Heart left ventricle (tissue), 13 donors: ENCODE results near the gene WLS.

Source experiments
- POLR2A ChIP-seq, 2 donors: fragments of 450-650 bp; IDR thresholded peaks; one replicate each; pipeline ENCODE4 v1.6.1; 2017; ENCODE audit warnings: antibody characterized with exemption in 2 of 2, mild to moderate bottlenecking in 2 of 2, moderate library complexity in 2 of 2
- TF ChIP-seq, protein P1 (sequence below), 12 donors: fragments of 200-600 bp; sonication (generic) in 4 of 12; IDR thresholded peaks; one replicate each; pipeline versions ENCODE4 v1.5.0 to v1.8.0; 2018 to 2022; ENCODE audit warnings: antibody characterized with exemption in 12 of 12, mild to moderate bottlenecking in 5 of 12
- donor health status: ischemic (EF 13 %, LVEDD 7.1; RV severe dilation, severe dysfunction).
- donor health status: DM: no; HTN: yes; CAD: no.
- donor health status: DM: no; HTN: no; CAD: no.
- donor health status: ischemic (EF 25% LVEDD 6.9; RV normal size, moderate dysfunction).
- donor health status: ischemic (EF 25% LVEDD 5.7; RV mildly dilated, moderate dysfunction).
- donor health status: ischemic (EF 35%, LVEDD 5.7; RV mildly dilated, moderate dysfunction).
- donor health status: nonischemic (EF 11% LVEDD 7.7; RV severe dilation, severe dysfunction).
- donor health status: DM: yes; HTN: yes; CAD: no.
- donor health status: PGD.
- donor health status: ischemic (EF 29% LVEDD 5.4; RV normal size, mild dysfunction).
- donor health status: nonischemic (EF 23%, LVEDD 6.1; RV moderate dilation, normal function).

DNA sequence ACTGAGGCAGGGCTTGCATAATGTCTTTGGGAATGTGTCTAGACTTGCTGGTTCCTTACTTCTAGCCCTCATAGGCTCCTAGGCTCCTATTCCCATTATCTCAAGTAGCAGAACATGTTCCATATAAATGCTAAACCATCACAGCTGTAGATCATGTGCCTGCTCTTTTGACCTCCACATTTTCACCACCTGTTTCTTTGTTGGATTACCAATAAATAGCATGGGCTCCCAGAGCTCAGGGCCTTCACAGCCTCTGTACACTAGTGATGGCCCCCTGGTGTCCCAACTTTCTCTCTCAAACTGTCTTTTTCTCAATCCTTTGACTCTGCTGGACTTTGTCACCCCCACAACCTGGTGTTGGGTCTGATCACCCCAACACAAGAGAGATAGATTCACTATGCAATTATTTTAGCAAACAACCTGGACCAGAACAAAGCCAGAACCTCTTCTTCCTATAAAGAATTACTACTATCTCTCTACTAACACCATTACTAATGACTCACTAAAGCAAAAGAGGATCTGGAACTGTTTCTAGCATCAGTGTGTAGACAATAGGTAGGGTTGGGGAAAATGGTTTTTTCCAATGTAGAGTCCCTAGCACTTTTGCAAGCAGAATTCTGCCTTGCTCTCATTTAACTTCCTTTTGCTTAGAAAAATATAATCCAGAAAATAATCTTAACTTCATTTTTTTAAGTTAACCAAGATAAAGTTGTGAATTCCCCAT lies 51.7 kb downstream of the WLS start:
- TF ChIP-seq, protein P1, sequence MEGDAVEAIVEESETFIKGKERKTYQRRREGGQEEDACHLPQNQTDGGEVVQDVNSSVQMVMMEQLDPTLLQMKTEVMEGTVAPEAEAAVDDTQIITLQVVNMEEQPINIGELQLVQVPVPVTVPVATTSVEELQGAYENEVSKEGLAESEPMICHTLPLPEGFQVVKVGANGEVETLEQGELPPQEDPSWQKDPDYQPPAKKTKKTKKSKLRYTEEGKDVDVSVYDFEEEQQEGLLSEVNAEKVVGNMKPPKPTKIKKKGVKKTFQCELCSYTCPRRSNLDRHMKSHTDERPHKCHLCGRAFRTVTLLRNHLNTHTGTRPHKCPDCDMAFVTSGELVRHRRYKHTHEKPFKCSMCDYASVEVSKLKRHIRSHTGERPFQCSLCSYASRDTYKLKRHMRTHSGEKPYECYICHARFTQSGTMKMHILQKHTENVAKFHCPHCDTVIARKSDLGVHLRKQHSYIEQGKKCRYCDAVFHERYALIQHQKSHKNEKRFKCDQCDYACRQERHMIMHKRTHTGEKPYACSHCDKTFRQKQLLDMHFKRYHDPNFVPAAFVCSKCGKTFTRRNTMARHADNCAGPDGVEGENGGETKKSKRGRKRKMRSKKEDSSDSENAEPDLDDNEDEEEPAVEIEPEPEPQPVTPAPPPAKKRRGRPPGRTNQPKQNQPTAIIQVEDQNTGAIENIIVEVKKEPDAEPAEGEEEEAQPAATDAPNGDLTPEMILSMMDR (IDR thresholded peaks at IDR 0.05): no peak
- TF ChIP-seq POLR2A (IDR thresholded peaks at IDR 0.05): no peak
